Trophoblast cell (in vitro differentiated cells and primary cell): ENCODE measurements around the gene HAUS3.

Experiments
- DNase-seq, 2 donors: peaks; one replicate each; pipeline ENCODE4 v3.0.0-alpha.2; 2016
- H2AFZ ChIP-seq: 2 replicates; pipeline ENCODE4 v1.6.1; 2013; ENCODE audit warnings: low read length, moderate library complexity, mild to moderate bottlenecking; ENCODE audit not compliant: insufficient read depth, poor library complexity
- H2AK5ac ChIP-seq: 2 replicates; pipeline ENCODE4 v1.6.1; 2013; ENCODE audit warnings: mild to moderate bottlenecking, low read length
- H2BK120ac ChIP-seq: 2 replicates; pipeline ENCODE4 v1.6.1; 2013; ENCODE audit warnings: low read length, mild to moderate bottlenecking, moderate library complexity; ENCODE audit not compliant: insufficient read depth, poor library complexity
- H2BK12ac ChIP-seq: 2 replicates; pipeline ENCODE4 v1.6.1; 2013; ENCODE audit warnings: mild to moderate bottlenecking, low read length, moderate library complexity
- H2BK5ac ChIP-seq: 2 replicates; pipeline ENCODE4 v1.6.1; 2013; ENCODE audit warnings: low read length, low read depth, moderate library complexity, mild to moderate bottlenecking; ENCODE audit not compliant: poor library complexity
- H3K14ac ChIP-seq: 2 replicates; pipeline ENCODE4 v1.6.1; 2013; ENCODE audit warnings: mild to moderate bottlenecking, low read length
- H3K18ac ChIP-seq: 2 replicates; pipeline ENCODE4 v1.6.1; 2013; ENCODE audit warnings: mild to moderate bottlenecking, low read length
- H3K23ac ChIP-seq: 2 replicates; pipeline ENCODE4 v1.6.1; 2013; ENCODE audit warnings: low read length
- H3K27ac ChIP-seq: 2 replicates; pipeline ENCODE4 v1.5.1; 2013; ENCODE audit warnings: low read depth, mild to moderate bottlenecking, inconsistent platforms, low read length, moderate library complexity
- H3K27me3 ChIP-seq: 2 replicates; pipeline ENCODE4 v1.6.1; 2013; ENCODE audit warnings: inconsistent platforms, mild to moderate bottlenecking, low read length, moderate library complexity; ENCODE audit not compliant: insufficient read depth
- H3K36me3 ChIP-seq, 2 experiments: 1 replicate in 1 of 2; 2 replicates in 1 of 2; pipeline ENCODE4 v1.6.1; 2013; ENCODE audit warnings: low read length in 2 of 2, mild to moderate bottlenecking in 2 of 2, moderate library complexity in 1 of 2; ENCODE audit not compliant: insufficient read depth in 2 of 2, control insufficient read depth in 1 of 2
- H3K4ac ChIP-seq: 2 replicates; pipeline ENCODE4 v1.6.1; 2013; ENCODE audit warnings: low read depth, mild to moderate bottlenecking, low read length, moderate library complexity
- H3K4me1 ChIP-seq, 2 experiments: 1 replicate in 1 of 2; 2 replicates in 1 of 2; pipeline ENCODE4 v1.6.1; 2013; ENCODE audit warnings: low read length in 2 of 2, mild to moderate bottlenecking in 2 of 2, moderate library complexity in 1 of 2; ENCODE audit not compliant: insufficient read depth in 2 of 2, control insufficient read depth in 1 of 2
- H3K4me2 ChIP-seq: 2 replicates; pipeline ENCODE4 v1.6.1; 2013; ENCODE audit warnings: inconsistent platforms, mild to moderate bottlenecking, low read length, moderate library complexity
- H3K4me3 ChIP-seq: 2 replicates; pipeline ENCODE4 v1.5.1; 2013; ENCODE audit warnings: mild to moderate bottlenecking, low read depth, low read length, inconsistent platforms
- H3K79me1 ChIP-seq: one replicate; pipeline ENCODE4 v1.6.1; 2013; ENCODE audit warnings: low read length
- H3K79me2 ChIP-seq: 2 replicates; pipeline ENCODE4 v1.6.1; 2013; ENCODE audit warnings: low read length, mild to moderate bottlenecking; ENCODE audit not compliant: control insufficient read depth, insufficient read depth, poor library complexity
- H3K9ac ChIP-seq: 2 replicates; pipeline ENCODE4 v1.6.1; 2013; ENCODE audit warnings: mild to moderate bottlenecking, low read length
- H3K9me3 ChIP-seq: 2 replicates; pipeline ENCODE4 v1.6.1; 2013; ENCODE audit warnings: low read depth, mild to moderate bottlenecking, control low read depth, inconsistent platforms, low read length; ENCODE audit not compliant: insufficient read depth
- H4K12ac ChIP-seq: 2 replicates; pipeline ENCODE4 v1.6.1; 2013; ENCODE audit warnings: low read depth, mild to moderate bottlenecking, low read length, moderate library complexity
- H4K8ac ChIP-seq: 2 replicates; pipeline ENCODE4 v1.6.1; 2013; ENCODE audit warnings: low read depth, mild to moderate bottlenecking, low read length, moderate library complexity
- H4K91ac ChIP-seq: one replicate; pipeline ENCODE4 v1.6.1; 2013; ENCODE audit warnings: low read depth, mild to moderate bottlenecking, low read length, moderate library complexity
- WGBS: extraction: QIAGEN DNeasy Blood & Tissue Kit; methylation state at CpG from one replicate; pipeline ENCODE4 v1.1.7; 2013; ENCODE audit warnings: missing lambda C conversion rate; ENCODE audit not compliant: insufficient read length, insufficient coverage; ENCODE audit errors: extremely low coverage; 5-methylcytosine and 5-hydroxymethylcytosine counted together

The HAUS3 gene

DNA sequence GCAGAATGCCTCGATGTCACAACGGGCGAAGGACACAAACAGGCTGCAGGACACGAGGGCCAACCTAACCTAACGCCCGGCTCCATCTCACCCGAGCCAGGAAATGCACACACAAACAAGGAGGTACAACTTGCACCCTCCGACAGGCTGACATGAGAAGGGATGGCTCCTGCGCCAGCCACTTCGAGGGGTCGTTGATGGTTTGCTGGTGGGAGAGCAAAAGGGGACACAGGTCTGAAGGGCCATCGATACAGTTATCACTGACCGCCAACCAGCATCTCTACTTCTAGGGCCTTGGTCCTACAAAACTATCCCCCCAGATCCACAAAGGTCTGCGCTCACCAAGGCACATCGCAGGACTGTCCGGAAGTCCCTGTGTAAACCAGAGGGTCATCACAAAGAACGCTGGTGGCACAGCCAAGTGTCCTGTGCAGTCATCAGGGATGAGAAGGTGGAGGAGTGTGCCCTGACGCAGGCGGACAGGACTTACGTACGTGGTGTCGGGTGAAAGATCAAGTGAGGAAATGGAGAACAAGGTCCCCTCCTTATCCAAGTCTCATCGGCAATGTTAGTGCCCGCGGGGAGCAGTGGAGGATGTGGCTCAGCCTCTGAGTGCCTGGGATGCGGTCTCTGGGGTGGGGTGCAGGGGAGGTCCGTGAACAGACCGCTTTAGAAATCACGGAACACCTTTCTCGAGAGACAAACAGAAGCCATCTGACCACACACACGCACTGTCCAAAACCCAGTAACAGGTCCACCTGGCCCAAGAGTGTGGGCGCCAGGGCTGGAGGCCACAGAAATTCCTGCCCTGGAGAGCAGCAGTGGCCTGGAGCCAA is 13.0 kb upstream of the HAUS3 start:
- H3K79me1 ChIP-seq = no peaks in the 10 kb centered on the region

GRCh38 chr4:2253160-2254084 is 11.5 kb upstream of the HAUS3 start:
- Histone ChIP-seq H3K79me2 (no peaks in the 10 kb centered on the region), H3K4me3 (no peak overlapping the region), H4K8ac (no peak overlapping the region), H3K18ac (no peak overlapping the region), H3K27me3 (no peaks in the 10 kb centered on the region), H2AFZ (no peak overlapping the region), H2BK12ac (no peak overlapping the region), H2BK120ac (no peak overlapping the region), H2BK5ac (no peak overlapping the region), H4K12ac (no peak overlapping the region), H3K4ac (no peak overlapping the region), H3K14ac (no peak overlapping the region), H3K9ac (no peak overlapping the region), H3K4me1 (no peaks in the 10 kb centered on the region), H2AK5ac (no peak overlapping the region), H3K4me2 (no peak overlapping the region), H3K27ac (no peak overlapping the region), H3K36me3 (peaks cover 73 to 81% of the 10 kb centered on the region in 2 experiments), H3K23ac (no peak overlapping the region), H4K91ac (no peak overlapping the region), H3K79me1 (no peaks in the 10 kb centered on the region), H3K9me3 (peaks cover 4% of the 10 kb centered on the region)
- no CpG with 5 or more reads among the region's 32 CpGs for whole genome bisulfite sequencing
- DNase-seq = no peak

More for the DNA sequence above, 13.0 kb upstream of the HAUS3 start:
- Histone ChIP-seq H3K4me2 (no peak overlapping the region), H3K27ac (no peak overlapping the region), H3K79me2 (no peaks in the 10 kb centered on the region), H2BK5ac (no peak overlapping the region), H3K27me3 (no peaks in the 10 kb centered on the region), H2AK5ac (no peak overlapping the region), H3K18ac (no peak overlapping the region), H2AFZ (no peak overlapping the region), H3K4me1 (no peaks in the 10 kb centered on the region), H4K91ac (no peak overlapping the region), H2BK120ac (no peak overlapping the region), H3K9ac (no peak overlapping the region), H3K14ac (no peak overlapping the region), H4K12ac (no peak overlapping the region), H3K4ac (no peak overlapping the region), H3K9me3 (peaks cover 2% of the 10 kb centered on the region), H3K23ac (no peak overlapping the region), H4K8ac (no peak overlapping the region), H2BK12ac (no peak overlapping the region), H3K36me3 (peaks cover 72 to 81% of the 10 kb centered on the region in 2 experiments), H3K4me3 (no peak overlapping the region)
- no CpG with 5 or more reads among the region's 32 CpGs for WGBS
- no peak for DNase-seq

DNA sequence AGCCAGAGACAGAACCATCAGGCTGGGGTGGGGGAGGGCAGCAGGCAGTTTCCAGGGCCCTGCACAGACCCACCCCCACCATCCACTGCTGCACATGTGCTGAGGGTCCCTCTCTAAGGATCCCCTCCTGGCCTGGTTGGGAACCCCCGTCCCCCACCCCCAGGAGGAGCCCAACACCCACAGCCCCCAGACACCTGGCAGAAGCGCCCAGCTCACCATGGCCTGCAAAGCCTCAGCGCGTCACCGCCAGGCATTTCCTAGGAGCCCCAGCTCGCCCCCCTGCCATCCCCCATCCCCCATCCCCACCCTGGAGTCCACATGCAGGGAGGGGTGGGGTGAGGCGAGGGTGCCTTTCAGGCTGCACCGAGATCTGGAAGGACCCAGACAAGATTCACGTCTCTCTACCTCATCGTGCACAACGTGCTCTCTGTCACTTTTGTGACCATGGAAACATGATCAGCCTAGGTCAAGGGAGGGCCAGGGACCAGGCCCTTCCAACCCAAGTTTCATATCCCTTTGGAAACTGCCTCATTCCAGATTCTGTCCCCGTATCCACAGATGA is 10.7 kb upstream of the HAUS3 start:
- Histone ChIP-seq H3K36me3 (peaks cover 72 to 77% of the 10 kb centered on the region in 2 experiments), H4K8ac (no peak overlapping the region), H2AFZ (no peak overlapping the region), H3K4me1 (no peaks in the 10 kb centered on the region), H3K27me3 (no peaks in the 10 kb centered on the region), H4K91ac (no peak overlapping the region), H3K14ac (no peak overlapping the region), H3K79me2 (no peaks in the 10 kb centered on the region), H3K9me3 (peaks cover 6% of the 10 kb centered on the region), H3K4me2 (no peak overlapping the region), H2BK12ac (no peak overlapping the region), H4K12ac (no peak overlapping the region), H3K27ac (no peak overlapping the region), H3K23ac (no peak overlapping the region), H3K18ac (no peak overlapping the region), H3K79me1 (no peaks in the 10 kb centered on the region), H3K9ac (no peak overlapping the region), H2BK5ac (no peak overlapping the region), H2BK120ac (no peak overlapping the region), H3K4me3 (no peak overlapping the region), H3K4ac (no peak overlapping the region), H2AK5ac (no peak overlapping the region)
- DNase-seq = no peak
- no CpG with 5 or more reads among the region's 12 CpGs for WGBS

DNA sequence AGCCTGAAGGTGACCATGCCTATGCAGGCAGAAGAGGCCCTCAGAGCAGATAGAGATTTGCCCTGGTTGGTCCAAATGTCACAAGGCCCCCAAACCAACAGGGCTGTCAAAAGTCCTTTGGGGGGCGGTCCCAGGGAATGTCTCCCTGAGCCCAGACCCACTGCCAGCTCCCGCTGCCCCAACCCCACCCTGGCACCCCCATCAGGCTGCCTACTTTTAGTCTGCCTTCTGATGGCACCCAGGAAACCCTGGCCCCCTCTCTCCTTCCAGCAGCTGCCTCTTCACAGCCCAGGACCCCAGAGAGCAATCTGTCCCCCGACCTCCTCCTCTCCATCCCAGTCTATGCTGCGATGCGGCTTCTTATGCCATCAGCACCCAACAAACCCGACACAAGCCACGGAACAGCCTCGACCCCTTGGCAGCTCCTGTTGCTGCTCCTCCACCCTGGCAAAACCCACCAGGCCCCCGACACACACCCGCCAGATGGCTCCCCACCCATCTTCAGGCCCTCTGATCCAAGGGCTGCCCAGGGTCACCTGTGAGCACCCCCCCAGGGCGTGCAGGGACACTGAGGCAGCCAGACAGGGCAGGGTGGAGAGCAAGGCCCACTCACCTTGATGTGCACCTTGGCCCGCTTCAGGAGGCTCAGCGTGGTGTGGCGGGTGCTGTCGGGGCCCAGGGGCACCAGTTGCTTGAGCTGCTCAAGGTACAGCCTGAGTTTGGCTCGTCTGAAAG is 10.0 kb upstream of the HAUS3 start:
- peaks cover 6% of the 10 kb centered on the region for H3K9me3 ChIP-seq
- no peak overlapping the region for H2BK5ac ChIP-seq
- H3K4ac ChIP-seq = no peak overlapping the region
- no peak overlapping the region for H3K4me3 ChIP-seq
- H3K4me2 ChIP-seq = no peak overlapping the region
- peaks cover 65 to 72% of the 10 kb centered on the region in 2 experiments for H3K36me3 ChIP-seq
- no peak overlapping the region for H4K8ac ChIP-seq
- H3K23ac ChIP-seq = no peak overlapping the region
- no peak overlapping the region for H2BK12ac ChIP-seq
- no peaks in the 10 kb centered on the region for H3K79me1 ChIP-seq
- no peak for DNase-seq
- H3K4me1 ChIP-seq = no peaks in the 10 kb centered on the region
- H3K9ac ChIP-seq = no peak overlapping the region
- no peak overlapping the region for H4K91ac ChIP-seq
- H4K12ac ChIP-seq = no peak overlapping the region
- H3K27ac ChIP-seq = no peak overlapping the region
- WGBS = no CpG with 5 or more reads among the region's 16 CpGs
- no peak overlapping the region for H2AFZ ChIP-seq
- H3K14ac ChIP-seq = no peak overlapping the region
- no peaks in the 10 kb centered on the region for H3K79me2 ChIP-seq
- no peak overlapping the region for H2BK120ac ChIP-seq
- no peaks in the 10 kb centered on the region for H3K27me3 ChIP-seq
- no peak overlapping the region for H2AK5ac ChIP-seq
- H3K18ac ChIP-seq = no peak overlapping the region
